ENCODE measurements around the gene KIRREL3. TPM values are rescaled to one million over a fixed set of nuclear protein-coding genes. Genes with fewer than 3 reads are reported as not detected.

KIRREL3 gene
- total RNA-seq, 3 donors from 2014 or later: 0.32 to 0.33 TPM; not detected in 1

DNA sequence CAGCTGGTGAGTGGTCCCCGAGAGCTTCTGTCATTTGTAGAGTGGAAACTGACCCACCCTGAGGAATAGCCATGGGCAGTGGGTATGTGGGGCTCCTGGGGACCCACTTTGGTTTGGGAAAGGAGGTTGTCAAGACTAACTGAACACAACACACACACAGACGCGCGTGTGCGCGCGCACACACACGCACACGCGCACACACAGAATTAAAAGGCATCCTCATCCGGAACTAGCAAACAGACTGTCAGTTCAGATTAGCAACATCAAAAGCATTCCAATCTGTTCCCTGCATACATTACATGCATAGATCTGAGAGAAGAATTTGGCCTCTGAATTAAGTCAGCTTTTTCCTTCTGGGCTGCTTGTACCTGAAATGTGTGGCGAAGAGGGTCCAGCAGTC, 360.4 kb downstream of the KIRREL3 start:
- no peak overlapping the region for H3K4me3 ChIP-seq
- no peak overlapping the region for H3K27ac ChIP-seq
- H3K27me3 ChIP-seq: peaks cover 0 to 2% of the 10 kb centered on the region in 2 donors
- TF ChIP-seq POLR2A (IDR thresholded peaks at IDR 0.05) (no peak), POLR2AphosphoS5 (IDR thresholded peaks at IDR 0.05) (no peak)
- TF ChIP-seq, protein P1, sequence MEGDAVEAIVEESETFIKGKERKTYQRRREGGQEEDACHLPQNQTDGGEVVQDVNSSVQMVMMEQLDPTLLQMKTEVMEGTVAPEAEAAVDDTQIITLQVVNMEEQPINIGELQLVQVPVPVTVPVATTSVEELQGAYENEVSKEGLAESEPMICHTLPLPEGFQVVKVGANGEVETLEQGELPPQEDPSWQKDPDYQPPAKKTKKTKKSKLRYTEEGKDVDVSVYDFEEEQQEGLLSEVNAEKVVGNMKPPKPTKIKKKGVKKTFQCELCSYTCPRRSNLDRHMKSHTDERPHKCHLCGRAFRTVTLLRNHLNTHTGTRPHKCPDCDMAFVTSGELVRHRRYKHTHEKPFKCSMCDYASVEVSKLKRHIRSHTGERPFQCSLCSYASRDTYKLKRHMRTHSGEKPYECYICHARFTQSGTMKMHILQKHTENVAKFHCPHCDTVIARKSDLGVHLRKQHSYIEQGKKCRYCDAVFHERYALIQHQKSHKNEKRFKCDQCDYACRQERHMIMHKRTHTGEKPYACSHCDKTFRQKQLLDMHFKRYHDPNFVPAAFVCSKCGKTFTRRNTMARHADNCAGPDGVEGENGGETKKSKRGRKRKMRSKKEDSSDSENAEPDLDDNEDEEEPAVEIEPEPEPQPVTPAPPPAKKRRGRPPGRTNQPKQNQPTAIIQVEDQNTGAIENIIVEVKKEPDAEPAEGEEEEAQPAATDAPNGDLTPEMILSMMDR (IDR thresholded peaks at IDR 0.05): no peak
- H3K9me3 ChIP-seq: no peaks in the 10 kb centered on the region
- H3K36me3 ChIP-seq: no peaks in the 10 kb centered on the region
- no peak for DNase-seq (ENCODE audit: low spot score in 2 of 2)
- intact Hi-C loops (cut with DNase I; ENCODE audit: low total_unique reads): no loop called here
- H3K4me1 ChIP-seq: no peaks in the 10 kb centered on the region

DNA sequence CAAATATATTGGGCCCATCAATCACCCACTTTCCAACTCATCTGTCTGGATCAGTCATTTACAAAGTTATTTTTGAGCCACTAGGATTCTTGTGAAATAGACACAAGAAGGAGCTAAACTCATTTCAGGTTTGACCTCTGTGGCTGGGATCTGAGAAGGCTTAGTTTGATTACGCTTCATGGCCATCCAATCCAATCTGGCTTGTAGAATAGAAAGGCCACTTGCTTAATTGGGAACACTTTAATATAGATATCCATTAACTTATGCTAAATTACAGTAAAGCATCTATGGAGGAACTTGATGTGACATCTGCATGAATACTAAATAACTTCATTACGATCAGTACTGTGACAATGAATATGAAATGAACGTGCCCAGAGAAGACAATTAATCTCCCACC, 360.9 kb downstream of the KIRREL3 start:
- Histone ChIP-seq H3K36me3 (no peaks in the 10 kb centered on the region), H3K27ac (no peak overlapping the region), H3K9me3 (no peaks in the 10 kb centered on the region), H3K27me3 (peaks cover 0 to 7% of the 10 kb centered on the region in 2 donors), H3K4me3 (no peak overlapping the region), H3K4me1 (no peaks in the 10 kb centered on the region)
- DNase-seq (ENCODE audit: low spot score in 2 of 2): no peak
- no peak for TF ChIP-seq POLR2A (IDR thresholded peaks at IDR 0.05)
- intact Hi-C loops (cut with DNase I; ENCODE audit: low total_unique reads): no loop called here

DNA sequence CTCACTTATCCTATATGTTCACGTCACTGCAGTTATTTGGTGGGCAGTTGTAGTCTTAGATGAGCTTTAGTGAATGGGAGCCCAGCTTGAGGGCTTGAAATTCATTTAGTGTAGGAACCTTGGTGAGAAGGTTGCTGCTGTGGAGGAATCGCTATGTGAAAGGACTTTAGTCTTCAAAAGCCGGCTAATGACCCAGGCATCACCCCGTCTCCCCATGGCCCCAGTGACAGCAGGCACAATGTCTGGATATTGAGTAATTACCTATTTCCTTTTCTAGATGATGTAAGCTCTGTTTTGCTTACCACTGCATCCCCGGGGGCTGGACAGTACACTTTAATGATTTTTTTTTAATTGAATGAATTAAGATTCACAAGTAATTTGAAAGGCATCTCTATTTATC, 361.9 kb downstream of the KIRREL3 start:
- DNase-seq (ENCODE audit: low spot score in 2 of 2): no peak
- H3K36me3 ChIP-seq: no peaks in the 10 kb centered on the region
- no peak overlapping the region for H3K27ac ChIP-seq
- TF ChIP-seq, protein P1 (IDR thresholded peaks at IDR 0.05): no peak
- TF ChIP-seq POLR2A (IDR thresholded peaks at IDR 0.05) (no peak), POLR2AphosphoS5 (IDR thresholded peaks at IDR 0.05) (no peak)
- no peak overlapping the region for H3K4me3 ChIP-seq
- no peaks in the 10 kb centered on the region for H3K9me3 ChIP-seq
- no peaks in the 10 kb centered on the region for H3K4me1 ChIP-seq
- H3K27me3 ChIP-seq: peaks cover 0 to 10% of the 10 kb centered on the region in 2 donors
- intact Hi-C loops (cut with DNase I; ENCODE audit: low total_unique reads): no loop called here

DNA sequence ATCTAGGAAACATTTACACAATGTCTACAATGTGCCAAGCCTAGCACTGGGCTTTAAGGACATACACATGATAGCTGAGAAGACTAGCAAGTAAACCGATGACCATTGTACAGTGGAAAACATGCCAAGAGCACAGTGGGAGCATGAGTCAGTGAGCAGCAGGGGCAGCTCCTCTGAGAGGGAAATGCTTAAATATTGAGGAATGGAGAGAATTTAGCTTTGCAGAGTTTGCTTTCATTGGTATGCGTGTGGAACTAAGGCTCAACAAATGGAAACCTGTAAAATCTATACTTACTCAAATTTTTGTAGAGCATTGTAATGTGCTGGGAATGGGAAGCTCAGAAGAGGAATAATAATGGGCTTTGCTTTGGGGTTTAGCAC, 362.8 kb downstream of the KIRREL3 start:
- Histone ChIP-seq H3K27me3 (peaks cover 0 to 10% of the 10 kb centered on the region in 2 donors), H3K4me1 (no peaks in the 10 kb centered on the region), H3K36me3 (no peaks in the 10 kb centered on the region), H3K4me3 (no peak overlapping the region), H3K9me3 (no peaks in the 10 kb centered on the region), H3K27ac (no peak overlapping the region)
- intact Hi-C loops (cut with DNase I; ENCODE audit: low total_unique reads): no loop called here
- TF ChIP-seq, protein P1 (IDR thresholded peaks at IDR 0.05): no peak
- TF ChIP-seq POLR2A (IDR thresholded peaks at IDR 0.05): no peak
- no peak for DNase-seq (ENCODE audit: low spot score in 2 of 2)

DNA sequence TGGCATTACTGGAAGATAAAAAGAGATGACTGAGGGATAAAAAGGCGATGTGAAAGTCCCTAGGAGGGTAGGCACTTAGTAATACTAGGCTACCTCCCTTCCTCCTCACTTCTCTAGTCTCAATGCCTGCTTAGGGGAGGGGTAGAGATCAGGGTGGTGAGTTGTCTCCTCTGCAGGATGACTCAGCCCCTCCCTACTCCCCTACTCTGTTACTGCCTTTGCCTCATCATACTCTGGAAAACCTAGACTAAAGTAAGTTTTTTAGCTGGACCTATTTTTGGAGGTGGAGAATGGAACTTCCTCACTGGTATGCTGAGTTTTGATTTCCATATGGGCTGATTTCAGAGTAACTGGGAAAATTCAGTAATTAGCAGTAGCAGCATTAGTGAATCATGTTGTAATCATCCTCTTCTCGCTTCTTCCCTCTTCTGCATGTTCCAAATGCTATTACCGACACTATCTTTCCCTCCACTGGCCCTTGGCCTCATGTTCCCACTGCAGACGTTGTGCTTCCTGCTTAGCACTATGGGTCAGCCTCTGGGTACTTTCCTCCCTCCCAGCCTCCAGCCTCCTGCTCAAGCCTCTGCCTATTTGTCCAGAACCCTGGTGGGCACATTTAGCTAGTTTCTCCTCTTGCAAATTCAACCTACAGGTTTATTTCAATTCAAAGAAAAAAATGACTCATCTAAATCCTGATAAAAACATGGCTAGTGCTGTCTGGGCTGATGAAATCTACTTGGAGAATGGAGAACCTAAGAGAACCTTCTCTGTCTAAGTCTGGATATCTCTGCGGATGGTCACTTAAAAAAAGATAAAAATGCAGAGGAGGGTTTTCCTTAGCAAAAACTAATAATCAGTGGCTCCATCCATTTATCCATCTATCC, 363.4 kb downstream of the KIRREL3 start:
- H3K4me3 ChIP-seq: no peak overlapping the region
- no peaks in the 10 kb centered on the region for H3K9me3 ChIP-seq
- TF ChIP-seq POLR2AphosphoS5 (IDR thresholded peaks at IDR 0.05): no peak
- TF ChIP-seq, protein P1 (IDR thresholded peaks at IDR 0.05): no peak
- TF ChIP-seq POLR2A (IDR thresholded peaks at IDR 0.05): no peak
- peaks cover 0 to 10% of the 10 kb centered on the region in 2 donors for H3K27me3 ChIP-seq
- no peak for DNase-seq (ENCODE audit: low spot score in 2 of 2)
- H3K4me1 ChIP-seq: no peaks in the 10 kb centered on the region
- no peak overlapping the region for H3K27ac ChIP-seq
- no peaks in the 10 kb centered on the region for H3K36me3 ChIP-seq
- intact Hi-C loops (cut with DNase I; ENCODE audit: low total_unique reads): no loop called here
